GM10248 (cell line): Measurements from ENCODE around the gene CNPPD1.

Source experiments
- CTCF ChIA-PET: fragments of 300-600 bp; sonication (Branson Sonifier 250); formaldehyde crosslinking; extraction: SDS; loops from one replicate; lab custom pipeline; 2021; ENCODE audit warnings: antibody characterized with exemption; lab: Yijun Ruan, JAX
- POLR2A ChIA-PET: fragments of 350-650 bp; sonication (Branson Sonifier 250); formaldehyde crosslinking; extraction: SDS; loops from one replicate; lab custom pipeline; 2020; ENCODE audit warnings: antibody characterized with exemption; lab: Yijun Ruan, JAX
- DNase-seq: peaks from one replicate; pipeline ENCODE4 v3.0.0; 2012; ENCODE audit errors: extremely low spot score
- CTCF ChIP-seq: IDR thresholded peaks from 2 replicates; pipeline ENCODE4 v1.5.1; 2012; ENCODE audit warnings: mild to moderate bottlenecking, low read depth; ENCODE audit errors: extremely low read depth, missing control alignments, control extremely low read depth

Gene CNPPD1

DNA sequence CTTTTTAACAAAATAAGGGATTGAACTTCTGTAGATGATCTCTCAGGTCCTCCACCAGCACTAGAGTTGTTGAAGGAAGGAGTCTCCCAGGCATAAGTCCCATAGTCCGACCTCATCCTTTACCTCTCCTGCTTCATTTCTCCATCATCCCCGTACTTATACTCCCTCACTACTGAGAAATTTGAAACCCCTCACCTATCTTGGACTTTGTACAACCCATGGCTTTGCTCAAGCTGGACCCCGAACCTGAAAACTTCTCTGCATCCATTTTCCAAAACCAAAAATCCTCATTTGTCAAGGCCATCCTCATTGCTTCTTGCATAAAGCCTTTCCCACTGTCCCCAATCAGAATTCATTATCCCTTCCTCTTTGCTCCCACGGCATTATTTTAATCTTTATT lies 15.6 kb downstream of the CNPPD1 start:
- DNase-seq: no peak
- ChIA-PET CTCF (interaction anchor here (1.8 to 17.8 kb wide), 3 partner anchors 41 to 137 kb away, joined by 8 to 260 read pairs (median 9); no protein-coding TSS in a partner anchor), POLR2A (no interaction called here)
- TF ChIP-seq CTCF: no peak

- CTCF ChIA-PET: interaction anchor here (0.7 to 17.8 kb wide), 32 partner anchors 11 to 229 kb away, joined by 3 to 260 read pairs (median 6); partner anchors contain the start of genes CNPPD1, DNAJB2, DNPEP and ZFAND2B
- DNase-seq: peak; percentile 97
- peak; percentile 94 for TF ChIP-seq CTCF
- POLR2A ChIA-PET: no interaction called here
Observed at GRCh38 chr2:219160186-219161017, 16.3 kb downstream of the CNPPD1 start, which contains the start of gene NHEJ1. TSS of gene NHEJ1 (minus strand) at chr2:219160815. CDS start at chr2:219158362, 2,453 bp downstream.

DNA sequence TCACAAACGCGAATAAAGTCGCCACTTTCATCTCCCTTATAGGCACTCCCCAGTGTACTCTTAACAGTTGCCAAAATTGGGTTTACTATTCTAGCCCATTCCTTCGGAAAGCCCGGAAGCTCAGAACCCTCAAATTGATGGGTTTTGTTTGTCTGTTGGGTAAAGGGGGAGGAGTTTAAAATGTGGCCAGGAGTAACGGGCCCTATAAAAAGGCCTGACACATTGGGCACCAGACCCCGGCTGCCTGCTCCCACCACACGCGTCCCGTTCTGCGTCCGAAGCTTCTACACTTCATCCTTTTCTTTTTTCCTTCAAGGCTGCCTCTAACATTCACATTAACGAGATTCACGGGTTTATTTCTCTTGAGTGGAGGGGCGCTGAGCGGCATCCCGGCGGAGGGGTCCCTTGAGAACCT lies 16.9 kb downstream of the CNPPD1 start:
- ChIA-PET POLR2A (no interaction called here), CTCF (interaction anchor here (0.7 to 17.8 kb wide), 45 partner anchors 10 to 229 kb away, joined by 3 to 260 read pairs (median 4); partner anchors contain the start of genes CNPPD1, DNAJB2, DNPEP and SLC23A3)
- no peak for DNase-seq
- no peak for TF ChIP-seq CTCF

- no peak for DNase-seq
- CTCF ChIA-PET: interaction anchor here (0.8 to 17.8 kb wide), 26 partner anchors 9 to 231 kb away, joined by 3 to 260 read pairs (median 4); partner anchors contain the start of genes CNPPD1, DNPEP and SLC23A3
- TF ChIP-seq CTCF: no peak
- POLR2A ChIA-PET: interaction anchor here (0.6 kb wide), 1 partner anchor 258 kb away, joined by 5 read pairs; no protein-coding TSS in a partner anchor
Observed at GRCh38 chr2:219158586-219158985, 18.1 kb downstream of the CNPPD1 start.

- TF ChIP-seq CTCF: no peak
- CTCF ChIA-PET: interaction anchor here (0.8 to 17.8 kb wide), 14 partner anchors 8 to 163 kb away, joined by 3 to 260 read pairs (median 8); partner anchors contain the start of genes CNPPD1 and IHH
- POLR2A ChIA-PET: interaction anchor here (0.6 kb wide), 1 partner anchor 259 kb away, joined by 5 read pairs; no protein-coding TSS in a partner anchor
- no peak for DNase-seq
Observed at GRCh38 chr2:219158025-219158424, 18.7 kb downstream of the CNPPD1 start.

DNA sequence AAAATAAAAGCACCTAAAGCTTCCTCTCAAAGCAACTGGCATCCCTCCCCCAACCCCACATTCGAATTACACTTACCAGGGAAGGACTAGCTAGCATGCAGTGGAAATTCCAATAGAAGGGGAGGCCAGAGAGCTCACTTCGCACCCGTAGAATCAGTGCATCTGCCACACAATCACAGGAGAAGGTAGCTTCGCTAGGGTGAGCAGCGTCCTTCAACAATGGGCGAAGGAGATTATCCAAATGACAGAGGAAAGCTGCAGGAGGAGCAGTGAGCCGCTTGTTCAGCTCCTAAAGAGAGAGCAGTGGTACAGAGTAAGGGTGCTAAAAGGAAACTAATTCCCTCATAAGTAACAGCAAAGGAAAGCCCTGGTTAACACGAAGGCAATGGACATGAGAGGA lies 19.3 kb downstream of the CNPPD1 start:
- no peak for DNase-seq
- no peak for TF ChIP-seq CTCF
- CTCF ChIA-PET: interaction anchor here (1.5 to 17.8 kb wide), 12 partner anchors 9 to 281 kb away, joined by 3 to 260 read pairs (median 8); partner anchors contain the start of genes CNPPD1 and IHH
- POLR2A ChIA-PET: no interaction called here
